ENCODE results near the gene CCDC126.
"Not testable (repeated sequence)": the region's sequence is repeated elsewhere in the genome, so short reads cannot be mapped to it uniquely, and the experiment has no call there.

Gene CCDC126

DNA sequence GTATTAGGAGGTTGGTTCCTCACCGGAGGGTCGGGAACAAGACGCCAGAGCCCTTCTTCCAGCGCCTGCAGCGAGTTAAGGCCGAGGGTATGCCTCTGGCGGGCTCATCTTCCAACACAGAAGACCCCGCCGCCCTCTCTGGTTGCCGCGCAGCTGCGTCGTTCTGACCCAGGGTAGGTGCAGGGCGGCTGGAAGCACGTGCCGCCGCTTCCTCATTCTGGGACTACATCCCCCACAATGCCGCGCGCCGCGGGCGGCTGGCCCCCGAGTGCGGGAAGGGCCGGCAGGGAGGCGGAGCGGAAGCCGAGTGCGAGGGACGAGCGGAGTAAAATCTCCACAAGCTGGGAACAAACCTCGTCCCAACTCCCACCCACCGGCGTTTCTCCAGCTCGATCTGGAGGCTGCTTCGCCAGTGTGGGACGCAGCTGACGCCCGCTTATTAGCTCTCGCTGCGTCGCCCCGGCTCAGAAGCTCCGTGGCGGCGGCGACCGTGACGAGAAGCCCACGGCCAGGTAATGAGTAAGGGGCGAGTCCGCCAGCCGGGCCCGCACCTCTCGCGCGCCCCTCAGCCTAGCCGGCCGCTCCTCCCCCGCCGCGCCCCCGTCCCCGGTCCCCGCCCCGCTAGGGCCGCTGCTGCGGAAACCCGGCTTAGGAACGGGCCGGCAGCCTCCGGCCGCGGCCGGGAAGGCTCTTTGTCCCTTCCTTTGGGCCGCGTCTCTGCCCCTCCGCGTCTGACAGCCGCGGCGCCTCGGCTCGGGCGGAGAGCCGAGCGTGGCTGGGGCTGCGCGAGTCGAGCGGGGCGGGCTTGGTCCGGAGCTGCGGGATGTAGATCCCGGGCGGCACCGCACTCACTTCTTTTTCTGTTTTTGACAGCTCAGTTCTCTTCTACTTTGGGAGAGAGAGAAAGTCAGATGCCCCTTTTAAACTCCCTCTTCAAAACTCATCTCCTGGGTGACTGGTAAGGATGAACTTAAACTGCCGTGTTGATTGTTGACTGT, at the start of gene CCDC126:
TSS of gene CCDC126 (plus strand) at position 289 of the 998 bp plus-strand sequence. CDS start 13,934 bp downstream, outside the sequence.
- peak within 1 kb of the TSS; percentile 80 for H3K4me3 ChIP-seq (ENCODE audit: low read depth, low read length)
- TF ChIP-seq, protein P1, sequence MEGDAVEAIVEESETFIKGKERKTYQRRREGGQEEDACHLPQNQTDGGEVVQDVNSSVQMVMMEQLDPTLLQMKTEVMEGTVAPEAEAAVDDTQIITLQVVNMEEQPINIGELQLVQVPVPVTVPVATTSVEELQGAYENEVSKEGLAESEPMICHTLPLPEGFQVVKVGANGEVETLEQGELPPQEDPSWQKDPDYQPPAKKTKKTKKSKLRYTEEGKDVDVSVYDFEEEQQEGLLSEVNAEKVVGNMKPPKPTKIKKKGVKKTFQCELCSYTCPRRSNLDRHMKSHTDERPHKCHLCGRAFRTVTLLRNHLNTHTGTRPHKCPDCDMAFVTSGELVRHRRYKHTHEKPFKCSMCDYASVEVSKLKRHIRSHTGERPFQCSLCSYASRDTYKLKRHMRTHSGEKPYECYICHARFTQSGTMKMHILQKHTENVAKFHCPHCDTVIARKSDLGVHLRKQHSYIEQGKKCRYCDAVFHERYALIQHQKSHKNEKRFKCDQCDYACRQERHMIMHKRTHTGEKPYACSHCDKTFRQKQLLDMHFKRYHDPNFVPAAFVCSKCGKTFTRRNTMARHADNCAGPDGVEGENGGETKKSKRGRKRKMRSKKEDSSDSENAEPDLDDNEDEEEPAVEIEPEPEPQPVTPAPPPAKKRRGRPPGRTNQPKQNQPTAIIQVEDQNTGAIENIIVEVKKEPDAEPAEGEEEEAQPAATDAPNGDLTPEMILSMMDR (IDR thresholded peaks at IDR 0.05; ENCODE audit: low read depth, low read length, missing control alignments): no peak
- DNase-seq (ENCODE audit: low read depth): peak; percentile 62

- TF ChIP-seq, protein P1 (IDR thresholded peaks at IDR 0.05; ENCODE audit: low read depth, low read length, missing control alignments): no peak
- DNase-seq (ENCODE audit: low read depth): no peak
- no peak overlapping the region for H3K4me3 ChIP-seq (ENCODE audit: low read depth, low read length)
Measured at GRCh38 chr7:23547662-23548061, 49.5 kb upstream of the CCDC126 start.

DNA sequence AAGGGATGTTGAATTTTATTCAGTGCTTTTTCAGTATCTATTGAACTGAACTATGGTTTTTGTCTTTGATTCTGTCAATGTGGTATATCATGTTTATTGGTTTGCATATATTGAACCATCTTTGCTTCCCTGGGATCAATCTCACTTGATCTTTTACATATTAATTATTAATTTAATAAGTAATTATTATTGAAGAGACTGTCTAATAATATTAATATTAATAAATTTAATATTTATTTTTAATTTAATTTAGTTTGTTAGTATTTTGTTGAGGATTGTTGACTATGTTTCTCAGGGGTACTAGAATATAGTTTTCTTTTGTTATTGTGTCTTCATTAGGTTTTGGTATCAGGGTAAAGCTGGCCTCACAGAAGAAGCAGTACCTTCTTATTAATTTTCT, 38.9 kb upstream of the CCDC126 start:
- DNase-seq (ENCODE audit: low read depth): no peak
- TF ChIP-seq, protein P1 (IDR thresholded peaks at IDR 0.05; ENCODE audit: low read depth, low read length, missing control alignments): no peak
- no peak overlapping the region for H3K4me3 ChIP-seq (ENCODE audit: low read depth, low read length)

- no peak overlapping the region for H3K4me3 ChIP-seq (ENCODE audit: low read depth, low read length)
- TF ChIP-seq, protein P1 (IDR thresholded peaks at IDR 0.05; ENCODE audit: low read depth, low read length, missing control alignments): peak; percentile 89
- DNase-seq (ENCODE audit: low read depth): peak; percentile 49
Measured at GRCh38 chr7:23570592-23571200, 26.5 kb upstream of the CCDC126 start.

DNA sequence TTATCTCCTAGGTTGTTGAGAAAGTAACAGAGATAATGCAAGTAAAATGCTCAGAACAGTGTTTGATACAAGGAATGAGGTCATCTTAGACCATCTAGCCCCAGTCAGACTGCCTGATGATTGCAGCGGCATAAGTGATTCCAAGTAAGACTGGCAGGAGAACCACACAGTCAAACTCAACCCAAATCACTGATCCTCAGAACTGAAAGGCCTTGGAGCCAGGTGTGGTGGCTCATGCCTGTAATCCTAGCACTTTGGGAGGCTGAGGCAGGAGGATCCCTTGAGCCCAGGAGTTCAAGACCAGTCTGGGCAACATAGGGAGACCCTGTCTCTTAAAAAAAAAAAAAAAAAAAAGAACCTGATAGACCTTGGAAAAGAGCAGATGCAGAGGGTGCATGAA, 15.2 kb upstream of the CCDC126 start:
- not testable (repeated sequence) for DNase-seq (ENCODE audit: low read depth); H3K4me3 ChIP-seq (ENCODE audit: low read depth, low read length)

DNA sequence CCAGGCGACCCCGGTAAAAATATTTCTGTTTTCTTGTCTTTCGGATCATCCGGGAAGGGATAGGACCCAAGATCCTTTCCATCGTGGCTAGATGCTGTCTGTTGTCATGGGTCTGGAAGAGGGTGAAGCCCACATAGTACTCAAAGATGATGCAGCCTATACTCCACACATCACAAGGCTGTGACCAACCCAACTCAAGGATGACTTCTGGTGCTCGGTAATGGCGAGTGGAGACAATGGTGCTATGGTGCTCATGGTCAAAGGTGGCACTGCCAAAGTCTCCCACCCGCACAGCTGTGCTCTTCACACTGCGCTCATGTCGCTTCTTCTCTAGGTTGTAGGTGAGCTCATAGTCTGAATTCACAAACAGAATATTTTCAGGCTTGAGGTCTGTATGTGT, 11.9 kb upstream of the CCDC126 start:
- not testable (repeated sequence) for H3K4me3 ChIP-seq (ENCODE audit: low read depth, low read length); DNase-seq (ENCODE audit: low read depth)

DNA sequence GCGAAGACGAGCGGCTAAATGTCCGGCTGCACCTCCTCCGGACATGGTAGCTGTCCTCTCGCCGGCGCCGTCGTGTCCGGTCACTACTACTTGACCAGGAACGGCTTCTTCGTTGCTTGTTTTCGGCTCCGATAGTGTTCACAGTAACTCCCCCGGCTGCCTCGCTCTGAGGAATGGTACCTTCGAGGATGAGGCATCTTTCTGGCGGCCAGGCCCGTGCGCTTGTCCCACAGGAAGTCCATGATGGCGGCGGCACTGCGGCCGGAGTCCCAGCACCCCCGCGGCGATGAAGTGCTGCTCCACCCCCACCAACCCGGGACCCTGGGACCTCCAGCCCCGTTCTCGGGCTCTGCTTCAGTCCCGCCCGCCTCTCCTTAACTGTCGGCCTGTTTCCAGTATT, 11.0 kb upstream of the CCDC126 start:
- no peak overlapping the region for H3K4me3 ChIP-seq (ENCODE audit: low read depth, low read length)
- TF ChIP-seq, protein P1 (IDR thresholded peaks at IDR 0.05; ENCODE audit: low read depth, low read length, missing control alignments): no peak
- DNase-seq (ENCODE audit: low read depth): no peak
